ENCODE results near the gene ZDHHC11B. TPM values are rescaled to one million over a fixed set of nuclear protein-coding genes. Genes with fewer than 3 reads are reported as not detected.
"Not testable (repeated sequence)": the region's sequence is repeated elsewhere in the genome, so short reads cannot be mapped to it uniquely, and the experiment has no call there.

ZDHHC11B gene
- total RNA-seq, 1 experiment from 2014 or later: not detected

GRCh38 chr5:751496-751895, 33.0 kb downstream of the ZDHHC11B start:
- Mint-ChIP-seq H3K36me3 (ENCODE audit: insufficient read depth, unreplicated experiment) (peaks cover 10% of the 10 kb centered on the region), H3K27me3 (ENCODE audit: insufficient read depth, unreplicated experiment) (peaks cover 10% of the 10 kb centered on the region), H3K27ac (ENCODE audit: low read depth, unreplicated experiment) (no peak overlapping the region), H3K4me1 (ENCODE audit: insufficient read depth, unreplicated experiment) (no peaks in the 10 kb centered on the region), H3K4me3 (ENCODE audit: unreplicated experiment) (no peak overlapping the region), H3K9me3 (ENCODE audit: unreplicated experiment) (no peaks in the 10 kb centered on the region)
- DNase-seq (ENCODE audit: unreplicated experiment): no peak
- BruUV-seq (replicated peaks): no TSS peak
- ChIA-PET POLR2A (no interaction called here), CTCF (no interaction called here)
- intact Hi-C loops (cut with micrococcal nuclease): no loop called here
- TF ChIP-seq, protein P1, sequence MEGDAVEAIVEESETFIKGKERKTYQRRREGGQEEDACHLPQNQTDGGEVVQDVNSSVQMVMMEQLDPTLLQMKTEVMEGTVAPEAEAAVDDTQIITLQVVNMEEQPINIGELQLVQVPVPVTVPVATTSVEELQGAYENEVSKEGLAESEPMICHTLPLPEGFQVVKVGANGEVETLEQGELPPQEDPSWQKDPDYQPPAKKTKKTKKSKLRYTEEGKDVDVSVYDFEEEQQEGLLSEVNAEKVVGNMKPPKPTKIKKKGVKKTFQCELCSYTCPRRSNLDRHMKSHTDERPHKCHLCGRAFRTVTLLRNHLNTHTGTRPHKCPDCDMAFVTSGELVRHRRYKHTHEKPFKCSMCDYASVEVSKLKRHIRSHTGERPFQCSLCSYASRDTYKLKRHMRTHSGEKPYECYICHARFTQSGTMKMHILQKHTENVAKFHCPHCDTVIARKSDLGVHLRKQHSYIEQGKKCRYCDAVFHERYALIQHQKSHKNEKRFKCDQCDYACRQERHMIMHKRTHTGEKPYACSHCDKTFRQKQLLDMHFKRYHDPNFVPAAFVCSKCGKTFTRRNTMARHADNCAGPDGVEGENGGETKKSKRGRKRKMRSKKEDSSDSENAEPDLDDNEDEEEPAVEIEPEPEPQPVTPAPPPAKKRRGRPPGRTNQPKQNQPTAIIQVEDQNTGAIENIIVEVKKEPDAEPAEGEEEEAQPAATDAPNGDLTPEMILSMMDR (IDR thresholded peaks at IDR 0.05; ENCODE audit: unreplicated experiment): no peak

DNA sequence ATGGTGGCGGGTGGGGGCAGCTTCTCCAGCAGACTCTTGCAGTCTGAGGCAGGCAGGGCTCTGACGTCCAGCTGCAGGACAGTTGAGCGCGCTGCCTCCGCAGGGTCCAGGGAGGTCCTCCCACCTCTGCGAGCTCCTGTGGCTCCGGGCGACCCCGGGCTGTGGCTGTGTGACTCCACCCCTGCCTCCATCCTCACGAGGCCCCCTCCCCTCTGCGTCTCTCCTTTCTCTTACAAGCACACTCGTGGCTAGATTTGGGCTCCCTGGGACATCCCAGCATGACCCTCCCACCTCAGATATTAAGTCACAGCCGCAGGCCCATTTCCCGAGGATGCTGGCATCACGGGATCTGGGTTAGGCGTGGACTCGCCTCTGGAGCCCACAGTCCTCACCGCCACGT, 34.3 kb downstream of the ZDHHC11B start:
- H3K4me3 Mint-ChIP-seq (ENCODE audit: unreplicated experiment); H3K27me3 Mint-ChIP-seq (ENCODE audit: insufficient read depth, unreplicated experiment); intact Hi-C loops (cut with micrococcal nuclease); H3K4me1 Mint-ChIP-seq (ENCODE audit: insufficient read depth, unreplicated experiment); POLR2A ChIA-PET; CTCF ChIA-PET; BruUV-seq (replicated peaks); H3K27ac Mint-ChIP-seq (ENCODE audit: low read depth, unreplicated experiment); DNase-seq (ENCODE audit: unreplicated experiment); H3K9me3 Mint-ChIP-seq (ENCODE audit: unreplicated experiment): not testable (repeated sequence)
- H3K36me3 Mint-ChIP-seq (ENCODE audit: insufficient read depth, unreplicated experiment): peaks cover 10% of the 10 kb centered on the region

DNA sequence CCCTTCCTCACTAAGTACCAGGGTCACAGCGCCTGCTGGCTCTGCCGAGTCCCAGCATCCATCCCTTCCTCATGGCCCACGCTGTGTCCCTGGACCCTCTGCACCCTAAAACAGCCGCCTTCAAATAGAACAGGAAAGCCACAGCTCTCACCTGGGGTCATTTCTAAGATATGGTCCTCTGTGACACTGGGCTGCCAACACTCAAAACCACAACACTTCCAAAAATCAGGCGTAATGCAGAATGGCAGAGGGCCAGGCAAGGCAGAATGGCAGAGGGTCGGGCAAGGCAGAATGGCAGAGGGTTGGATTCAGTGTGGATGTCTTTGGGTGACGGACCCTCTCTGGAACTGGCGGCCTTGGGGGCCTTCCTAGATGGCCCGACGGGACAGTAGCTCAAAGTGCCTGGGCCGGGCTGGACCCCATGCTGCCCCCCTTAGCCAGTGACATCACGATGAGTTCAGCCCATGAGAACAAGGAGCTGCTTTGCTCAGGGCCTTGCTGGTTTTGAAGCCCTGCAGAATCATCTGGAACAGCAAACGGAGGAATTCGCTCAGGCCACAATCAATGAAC, 35.3 kb downstream of the ZDHHC11B start:
- Mint-ChIP-seq H3K27ac (ENCODE audit: low read depth, unreplicated experiment) (no peak overlapping the region), H3K9me3 (ENCODE audit: unreplicated experiment) (no peaks in the 10 kb centered on the region), H3K27me3 (ENCODE audit: insufficient read depth, unreplicated experiment) (peaks cover 5% of the 10 kb centered on the region), H3K4me1 (ENCODE audit: insufficient read depth, unreplicated experiment) (no peaks in the 10 kb centered on the region), H3K4me3 (ENCODE audit: unreplicated experiment) (no peak overlapping the region), H3K36me3 (ENCODE audit: insufficient read depth, unreplicated experiment) (peaks cover 5% of the 10 kb centered on the region)
- CTCF ChIA-PET: no interaction called here
- TF ChIP-seq, protein P1 (IDR thresholded peaks at IDR 0.05; ENCODE audit: unreplicated experiment): no peak
- no TSS peak for BruUV-seq (replicated peaks)
- intact Hi-C loops (cut with micrococcal nuclease): no loop called here
- DNase-seq (ENCODE audit: unreplicated experiment): no peak
- POLR2A ChIA-PET: no interaction called here

DNA sequence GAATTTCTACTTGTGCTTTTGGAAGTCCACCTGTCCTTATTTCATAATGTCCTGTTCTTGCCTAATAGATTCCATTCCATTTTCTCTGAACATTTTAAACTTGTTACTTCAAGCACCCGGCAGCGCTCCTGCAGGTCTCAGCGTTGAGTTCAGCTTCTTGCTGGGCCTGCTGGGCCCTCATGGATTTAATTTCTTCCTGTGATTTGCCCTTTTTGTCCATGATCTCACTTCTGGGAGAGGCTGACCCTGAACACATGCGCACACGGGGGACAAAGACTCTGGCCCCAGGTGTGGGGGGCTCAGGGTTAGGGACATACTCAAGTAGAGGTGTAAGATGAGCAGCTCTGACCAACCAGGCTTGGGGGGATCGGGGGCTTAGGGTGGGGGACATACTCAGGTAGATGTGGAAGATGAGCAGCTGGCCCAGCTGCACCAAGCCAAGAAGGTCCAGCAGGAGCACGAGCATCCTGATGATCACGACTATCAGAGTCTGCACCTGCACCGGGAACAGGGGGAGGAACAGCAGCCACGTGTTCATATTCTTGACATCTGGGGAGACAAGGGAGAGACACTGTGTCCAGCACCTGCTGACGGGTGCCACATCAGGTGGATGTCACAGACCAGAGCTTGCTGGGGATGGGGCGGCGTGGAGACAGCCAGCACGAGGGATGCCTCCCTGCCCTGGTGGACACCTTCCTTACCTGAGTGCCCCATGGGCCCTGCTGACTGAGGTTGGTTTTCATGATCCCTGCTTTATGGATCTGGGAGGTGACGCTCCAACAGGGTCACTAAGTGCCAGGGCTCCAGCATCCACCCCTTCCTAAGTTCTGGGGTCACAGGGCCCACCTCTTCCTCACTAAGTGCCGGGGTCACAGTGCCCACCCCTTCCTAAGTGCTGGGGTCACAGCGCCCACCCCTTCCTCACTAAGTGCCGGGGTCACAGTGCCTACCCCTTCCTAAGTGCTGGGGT, 36.2 kb downstream of the ZDHHC11B start:
- POLR2A ChIA-PET; DNase-seq (ENCODE audit: unreplicated experiment); H3K4me1 Mint-ChIP-seq (ENCODE audit: insufficient read depth, unreplicated experiment); H3K27me3 Mint-ChIP-seq (ENCODE audit: insufficient read depth, unreplicated experiment); H3K36me3 Mint-ChIP-seq (ENCODE audit: insufficient read depth, unreplicated experiment); CTCF ChIA-PET; H3K4me3 Mint-ChIP-seq (ENCODE audit: unreplicated experiment); H3K9me3 Mint-ChIP-seq (ENCODE audit: unreplicated experiment); H3K27ac Mint-ChIP-seq (ENCODE audit: low read depth, unreplicated experiment); BruUV-seq (replicated peaks); intact Hi-C loops (cut with micrococcal nuclease): not testable (repeated sequence)

DNA sequence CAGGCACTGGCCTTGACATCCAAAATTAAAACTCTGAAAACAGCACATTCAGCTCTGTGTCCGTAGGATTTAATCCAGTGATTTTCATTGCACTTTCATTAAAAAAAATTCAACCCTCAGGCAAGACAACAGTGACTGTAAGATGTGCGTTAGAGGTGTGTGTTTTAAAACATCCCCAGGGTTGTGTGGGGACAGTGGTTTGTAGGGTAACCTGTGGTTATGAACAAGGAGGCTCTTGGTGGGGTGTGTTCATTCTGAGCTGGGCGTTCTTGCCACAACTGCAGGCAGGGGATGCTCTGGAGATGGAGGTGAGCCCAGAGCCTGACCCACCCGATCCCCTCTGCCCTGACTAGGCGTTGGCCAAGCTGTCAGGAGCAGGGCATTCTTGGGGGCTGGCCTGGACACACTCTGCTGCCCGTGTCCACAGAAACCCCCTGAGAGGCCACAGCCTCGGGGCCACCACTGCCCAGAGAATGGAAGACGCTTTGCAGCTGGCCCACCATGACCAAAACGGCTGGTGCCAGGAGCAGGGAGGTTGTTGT, 37.2 kb downstream of the ZDHHC11B start:
- H3K4me1 Mint-ChIP-seq (ENCODE audit: insufficient read depth, unreplicated experiment); DNase-seq (ENCODE audit: unreplicated experiment); H3K4me3 Mint-ChIP-seq (ENCODE audit: unreplicated experiment); BruUV-seq (replicated peaks); intact Hi-C loops (cut with micrococcal nuclease); H3K9me3 Mint-ChIP-seq (ENCODE audit: unreplicated experiment); H3K36me3 Mint-ChIP-seq (ENCODE audit: insufficient read depth, unreplicated experiment); H3K27me3 Mint-ChIP-seq (ENCODE audit: insufficient read depth, unreplicated experiment); H3K27ac Mint-ChIP-seq (ENCODE audit: low read depth, unreplicated experiment); POLR2A ChIA-PET: not testable (repeated sequence)
- CTCF ChIA-PET: interaction anchor here (0.7 kb wide), 1 partner anchor 130 kb away, joined by 3 read pairs; no protein-coding TSS in a partner anchor
